GM13976 (cell line): ENCODE data around the gene MAP2K2.

Experiments
- DNase-seq: peaks from one replicate; pipeline ENCODE4 v3.0.0; 2012; ENCODE audit warnings: low spot score
- CTCF ChIP-seq: IDR thresholded peaks from 2 replicates; pipeline ENCODE4 v1.5.1; 2012; ENCODE audit warnings: borderline replicate concordance, mild to moderate bottlenecking; ENCODE audit not compliant: insufficient read depth; ENCODE audit errors: extremely low read depth, missing control alignments, control extremely low read depth
- in situ Hi-C: fragments of 300-500 bp; cut with MboI; formaldehyde crosslinking; loops from one replicate; pipeline ENCODE4 v1.12.0; 2022; ENCODE audit warnings: low sequenced_read_pairs, mixed read lengths, inconsistent platforms; ENCODE audit not compliant: unreplicated experiment

The MAP2K2 gene

GRCh38 chr19:4098493-4098892, 25.4 kb downstream of the MAP2K2 start:
- no peak for DNase-seq
- in situ Hi-C loops: no loop called here
- no peak for TF ChIP-seq CTCF

GRCh38 chr19:4097501-4097900, 26.4 kb downstream of the MAP2K2 start:
- no peak for DNase-seq
- in situ Hi-C loops: no loop called here
- TF ChIP-seq CTCF: no peak

GRCh38 chr19:4096049-4096892, 27.7 kb downstream of the MAP2K2 start:
- TF ChIP-seq CTCF: no peak
- DNase-seq: no peak
- in situ Hi-C loops: no loop called here

- no peak for TF ChIP-seq CTCF
- no peak for DNase-seq
- in situ Hi-C loops: no loop called here
Measured at GRCh38 chr19:4095488-4095844, 28.5 kb downstream of the MAP2K2 start.

GRCh38 chr19:4094761-4095487, 29.0 kb downstream of the MAP2K2 start:
- in situ Hi-C loops: no loop called here
- peak; percentile 29 for DNase-seq
- no peak for TF ChIP-seq CTCF

GRCh38 chr19:4094291-4094690, 29.6 kb downstream of the MAP2K2 start:
- DNase-seq: no peak
- no peak for TF ChIP-seq CTCF
- in situ Hi-C loops: no loop called here
